Measurements from ENCODE around the gene MRPS30. TPM values are rescaled to one million over a fixed set of nuclear protein-coding genes. Genes with fewer than 3 reads are reported as not detected.
"Not testable (repeated sequence)": the region's sequence is repeated elsewhere in the genome, so short reads cannot be mapped to it uniquely, and the experiment has no call there.

The MRPS30 gene
- 100 to 1,000 TPM in 3 of 4 donors, 10 to 100 TPM in 1; 98.0 to 134 (median 116) TPM for total RNA-seq

GRCh38 chr5:44808435-44809214 is at the start of gene MRPS30:
MRPS30 (plus strand) TSS chr5:44808947; CDS start chr5:44808963, 16 bp downstream.
- peaks cover 13 to 14% of the 10 kb centered on the region in 2 donors for H3K4me1 ChIP-seq
- WGBS, 2 donors = 1 to 2% methylated on average over 19 to 41 of the region's 47 CpGs
- H3K27me3 ChIP-seq = no peaks in the 10 kb centered on the region
- intact Hi-C loops (cut with DNase I) = no loop called here
- H3K4me3 ChIP-seq (replicated peaks in 1 of 3) = peak within 1 kb of the TSS; percentile 84 to 95 (median 87)
- no peaks in the 10 kb centered on the region for H3K9me3 ChIP-seq
- peak; percentile 94 for DNase-seq
- TF ChIP-seq CTCF (IDR thresholded peaks at IDR 0.05) = peak in 4 of 6 experiments; percentile 14 to 40 (median 28)
- peak in 1 of 2 donors; percentile 89 for TF ChIP-seq POLR2A (IDR thresholded peaks at IDR 0.05)
- peaks cover 6 to 9% of the 10 kb centered on the region in 2 donors for H3K36me3 ChIP-seq
- H3K27ac ChIP-seq = peak within 1 kb of the TSS; percentile 80 to 91 (median 84)

GRCh38 chr5:44769200-44769876 is 39.4 kb upstream of the MRPS30 start:
- no peaks in the 10 kb centered on the region for H3K9me3 ChIP-seq
- no peaks in the 10 kb centered on the region for H3K4me1 ChIP-seq
- H3K27me3 ChIP-seq = no peaks in the 10 kb centered on the region
- H3K4me3 ChIP-seq (replicated peaks in 1 of 3) = no peak overlapping the region
- TF ChIP-seq POLR2A (IDR thresholded peaks at IDR 0.05) = no peak
- TF ChIP-seq CTCF (IDR thresholded peaks at IDR 0.05) = no peak
- intact Hi-C loops (cut with DNase I) = no loop called here
- 78 to 83% methylated on average over 2 of the region's 2 CpGs for WGBS, 2 donors
- DNase-seq = no peak
- H3K27ac ChIP-seq = no peak overlapping the region
- no peaks in the 10 kb centered on the region for H3K36me3 ChIP-seq

- TF ChIP-seq CTCF (IDR thresholded peaks at IDR 0.05) (no peak), POLR2A (IDR thresholded peaks at IDR 0.05) (no peak)
- Histone ChIP-seq H3K4me3 (replicated peaks in 1 of 3) (no peak overlapping the region), H3K4me1 (no peaks in the 10 kb centered on the region), H3K27me3 (no peaks in the 10 kb centered on the region), H3K9me3 (no peaks in the 10 kb centered on the region), H3K27ac (no peak overlapping the region), H3K36me3 (no peaks in the 10 kb centered on the region)
- intact Hi-C loops (cut with DNase I) = no loop called here
- WGBS, 2 donors = 78 to 80% methylated on average over 5 of the region's 5 CpGs
- DNase-seq = no peak
Observed at GRCh38 chr5:44769877-44770209, 38.9 kb upstream of the MRPS30 start.

GRCh38 chr5:44770780-44771717 is 37.7 kb upstream of the MRPS30 start:
- DNase-seq = no peak
- H3K9me3 ChIP-seq = no peaks in the 10 kb centered on the region
- intact Hi-C loops (cut with DNase I) = no loop called here
- H3K36me3 ChIP-seq = no peaks in the 10 kb centered on the region
- H3K4me3 ChIP-seq (replicated peaks in 1 of 3) = no peak overlapping the region
- WGBS, 2 donors = 71 to 73% methylated on average over 6 of the region's 6 CpGs
- no peak overlapping the region for H3K27ac ChIP-seq
- no peak for TF ChIP-seq CTCF (IDR thresholded peaks at IDR 0.05)
- TF ChIP-seq POLR2A (IDR thresholded peaks at IDR 0.05) = no peak
- H3K27me3 ChIP-seq = no peaks in the 10 kb centered on the region
- H3K4me1 ChIP-seq = no peaks in the 10 kb centered on the region

GRCh38 chr5:44772397-44772796 is 36.4 kb upstream of the MRPS30 start:
- H3K4me1 ChIP-seq; H3K9me3 ChIP-seq; DNase-seq; H3K27me3 ChIP-seq; intact Hi-C loops (cut with DNase I); H3K36me3 ChIP-seq; H3K27ac ChIP-seq; H3K4me3 ChIP-seq (replicated peaks in 1 of 3): not testable (repeated sequence)
- 92 to 95% methylated on average over 11 of the region's 11 CpGs for WGBS, 2 donors
